GM18867 (cell line): Measurements from ENCODE around the gene ABAT.
"Not testable (repeated sequence)": the region's sequence is repeated elsewhere in the genome, so short reads cannot be mapped to it uniquely, and the experiment has no call there.

ENCODE experiments used
- ATAC-seq: cut with Tn5 transposase; IDR thresholded peaks from one replicate; pipeline ENCODE4 v1.9.1; 2021; ENCODE audit warnings: mild to moderate bottlenecking, moderate library complexity; ENCODE audit not compliant: unreplicated experiment

The ABAT gene

GRCh38 chr16:8774208-8774607 is 99.8 kb downstream of the ABAT start:
- no peak for ATAC-seq

- ATAC-seq = no peak
These were observed 100.9 kb downstream of the ABAT start for GRCh38 chr16:8775359-8775758.

GRCh38 chr16:8776129-8776584 is 101.7 kb downstream of the ABAT start:
- ATAC-seq = no peak

GRCh38 chr16:8777217-8777616 is 102.8 kb downstream of the ABAT start:
- ATAC-seq = no peak

- ATAC-seq = no peak
These were observed 107.4 kb downstream of the ABAT start for GRCh38 chr16:8781797-8782196.

GRCh38 chr16:8782673-8783072 is 108.3 kb downstream of the ABAT start:
- no peak for ATAC-seq

GRCh38 chr16:8785408-8785807 is 111.0 kb downstream of the ABAT start:
- ATAC-seq = no peak

- not testable (repeated sequence) for ATAC-seq
These were observed 111.9 kb downstream of the ABAT start for GRCh38 chr16:8786316-8786715.

GRCh38 chr16:8788578-8789172 is 114.3 kb downstream of the ABAT start:
- no peak for ATAC-seq

GRCh38 chr16:8795091-8795490 is 120.7 kb downstream of the ABAT start:
- no peak for ATAC-seq

GRCh38 chr16:8795818-8796217 is 121.4 kb downstream of the ABAT start:
- no peak for ATAC-seq

- no peak for ATAC-seq
These were observed 122.3 kb downstream of the ABAT start for GRCh38 chr16:8796469-8797363.

GRCh38 chr16:8797364-8798173 is 123.2 kb downstream of the ABAT start, which contains the start of the genes PMM2 and TMEM186:
PMM2 (plus strand) TSS chr16:8797839; CDS start chr16:8797883, 44 bp downstream.
TMEM186 (minus strand) TSS chr16:8797639; CDS start chr16:8797614, 25 bp downstream.
- peak; percentile 93 for ATAC-seq

- peak; percentile 3 for ATAC-seq
These were observed 123.7 kb downstream of the ABAT start for GRCh38 chr16:8798174-8798527.

- no peak for ATAC-seq
These were observed 124.2 kb downstream of the ABAT start for GRCh38 chr16:8798535-8799157.

- no peak for ATAC-seq
These were observed 127.3 kb downstream of the ABAT start for GRCh38 chr16:8801701-8802100.

- not testable (repeated sequence) for ATAC-seq
These were observed 129.3 kb downstream of the ABAT start for GRCh38 chr16:8803733-8804132.

- no peak for ATAC-seq
These were observed 129.9 kb downstream of the ABAT start for GRCh38 chr16:8804313-8804712.

GRCh38 chr16:8806272-8806983 is 132.0 kb downstream of the ABAT start:
- no peak for ATAC-seq

GRCh38 chr16:8807189-8807588 is 132.8 kb downstream of the ABAT start:
- no peak for ATAC-seq
